Skeletal muscle cell (primary cell): Measurements from ENCODE around the gene HLCS.
A peak's percentile ranks its signal among the peaks of the same experiment; 100 is the strongest.

Experiments used
- DNase-seq: peaks from one replicate; pipeline ENCODE4 v3.0.0-alpha.2; 2010; ENCODE audit warnings: low read depth
- H3K4me3 ChIP-seq: 2 replicates; pipeline ENCODE4 v1.5.1; 2011; ENCODE audit warnings: low read depth, mild to moderate bottlenecking, control low read depth, low read length, moderate library complexity

Gene HLCS

DNA sequence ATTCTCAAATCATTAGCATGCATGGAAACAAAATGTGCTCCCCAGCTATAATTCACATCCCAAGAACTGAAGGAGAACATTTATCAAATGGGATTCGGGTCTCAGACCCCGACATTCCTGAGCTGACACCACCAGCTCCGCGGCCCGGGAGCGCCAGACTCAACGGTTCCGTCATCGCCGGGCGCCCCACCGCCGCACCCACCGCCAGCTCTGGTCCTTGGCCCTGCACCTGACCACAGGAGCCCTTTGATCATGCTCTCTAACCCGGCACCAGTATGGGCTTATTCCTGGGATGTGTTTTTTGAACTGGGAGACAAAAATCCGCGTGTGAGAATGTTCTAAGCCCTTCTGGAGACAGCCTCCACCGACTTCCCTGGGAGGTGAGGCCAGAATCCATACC, 43.6 kb downstream of the HLCS start:
- no peak overlapping the region for H3K4me3 ChIP-seq
- DNase-seq = no peak

DNA sequence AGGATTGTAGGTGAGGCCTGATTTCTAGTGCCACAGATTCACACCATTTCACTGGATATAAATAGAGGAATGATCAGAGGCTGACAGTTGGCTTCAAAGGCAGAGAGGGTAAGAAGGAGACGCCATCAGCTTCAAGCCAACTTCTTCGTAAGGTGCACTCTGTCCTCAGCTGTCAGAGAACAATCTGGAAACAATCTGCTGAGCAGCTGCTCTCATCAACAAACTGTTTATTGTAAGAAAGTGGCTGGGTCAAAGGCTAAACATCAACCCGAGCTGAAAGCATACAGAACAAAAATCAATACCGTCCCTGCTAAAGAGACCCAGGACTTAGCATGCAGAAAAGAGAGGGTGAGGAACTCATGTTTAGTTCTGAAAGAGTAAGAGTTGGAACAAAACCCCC, 48.2 kb downstream of the HLCS start:
- DNase-seq = no peak

DNA sequence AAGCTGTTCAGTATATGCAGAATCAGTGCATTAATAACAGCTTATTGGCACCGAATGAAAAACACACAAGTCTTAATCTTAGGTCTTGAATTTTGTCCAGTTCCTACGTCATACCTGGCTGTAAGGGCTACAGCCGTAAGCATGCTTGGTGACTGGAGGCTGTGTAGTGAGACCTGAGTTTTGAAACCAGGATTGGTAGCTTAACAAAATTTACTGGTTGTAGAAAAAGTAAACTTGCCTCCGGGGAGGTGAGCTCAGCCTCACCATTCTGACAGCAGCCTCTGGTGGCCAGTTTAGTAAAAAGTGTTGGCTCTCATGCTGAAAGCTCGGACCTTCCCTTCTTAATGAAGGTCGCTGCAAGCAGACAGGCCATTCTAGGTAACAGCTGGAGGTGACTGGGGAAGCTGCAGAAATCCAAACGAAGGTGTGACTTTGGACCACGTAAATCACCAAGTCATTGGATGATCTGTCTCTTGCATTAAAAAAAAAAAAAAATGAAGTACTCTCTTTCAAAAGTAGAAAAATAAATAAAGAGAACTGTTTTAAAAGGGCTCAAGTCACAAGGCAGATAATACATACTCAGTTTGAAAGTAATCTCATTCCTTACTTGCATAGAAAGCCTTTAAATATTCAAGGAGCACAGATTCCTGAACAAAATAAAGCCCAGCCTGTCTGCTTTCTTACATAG, 48.9 kb downstream of the HLCS start:
- DNase-seq = no peak
- H3K4me3 ChIP-seq = no peak overlapping the region

More for the DNA sequence above, 48.2 kb downstream of the HLCS start:
- no peak overlapping the region for H3K4me3 ChIP-seq

DNA sequence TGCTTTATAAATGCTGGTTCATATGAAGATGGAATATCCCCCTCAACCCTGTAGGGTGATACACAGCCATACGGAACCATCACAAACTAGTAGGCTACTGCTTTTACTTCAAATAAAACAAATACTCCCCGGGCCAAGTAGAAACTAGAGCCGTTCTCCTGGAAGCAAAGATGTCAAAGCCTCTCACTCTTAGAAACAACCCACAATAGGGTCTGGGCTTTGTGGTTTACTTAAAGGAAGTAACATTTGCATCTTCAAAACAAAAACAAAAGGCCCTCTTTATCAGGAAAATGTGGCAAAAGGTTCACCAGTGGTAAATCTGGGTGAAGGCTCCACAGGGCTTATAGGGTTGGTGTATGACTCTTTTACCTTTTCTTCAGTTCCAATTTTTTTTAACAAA, 49.8 kb downstream of the HLCS start:
- DNase-seq = no peak
- no peak overlapping the region for H3K4me3 ChIP-seq

DNA sequence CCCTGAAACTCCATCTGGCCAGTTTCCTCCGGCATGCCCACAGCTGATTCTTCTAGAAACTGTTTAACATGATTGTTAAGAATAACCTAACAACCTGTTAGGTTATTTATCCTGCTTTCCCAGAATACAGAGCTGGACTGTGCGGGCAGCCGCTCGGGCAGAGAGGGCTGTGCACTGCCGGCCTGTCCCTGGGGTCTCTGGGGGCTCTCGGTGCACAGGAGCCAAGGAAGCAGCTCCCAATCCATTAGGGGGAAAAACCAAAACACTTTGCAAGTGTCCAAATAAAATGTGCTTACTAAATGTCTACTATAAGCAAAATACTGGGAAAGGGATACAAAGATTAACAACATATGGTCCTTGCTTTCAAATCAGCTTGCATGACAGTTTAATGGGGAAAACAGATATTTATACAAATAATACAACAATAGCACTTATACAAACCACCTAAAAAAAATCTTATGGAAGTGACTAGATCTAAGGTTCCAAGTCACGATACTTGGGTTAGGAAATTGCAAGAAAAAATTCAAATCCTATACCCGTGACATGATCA, 50.7 kb downstream of the HLCS start:
- DNase-seq = no peak
- no peak overlapping the region for H3K4me3 ChIP-seq

DNA sequence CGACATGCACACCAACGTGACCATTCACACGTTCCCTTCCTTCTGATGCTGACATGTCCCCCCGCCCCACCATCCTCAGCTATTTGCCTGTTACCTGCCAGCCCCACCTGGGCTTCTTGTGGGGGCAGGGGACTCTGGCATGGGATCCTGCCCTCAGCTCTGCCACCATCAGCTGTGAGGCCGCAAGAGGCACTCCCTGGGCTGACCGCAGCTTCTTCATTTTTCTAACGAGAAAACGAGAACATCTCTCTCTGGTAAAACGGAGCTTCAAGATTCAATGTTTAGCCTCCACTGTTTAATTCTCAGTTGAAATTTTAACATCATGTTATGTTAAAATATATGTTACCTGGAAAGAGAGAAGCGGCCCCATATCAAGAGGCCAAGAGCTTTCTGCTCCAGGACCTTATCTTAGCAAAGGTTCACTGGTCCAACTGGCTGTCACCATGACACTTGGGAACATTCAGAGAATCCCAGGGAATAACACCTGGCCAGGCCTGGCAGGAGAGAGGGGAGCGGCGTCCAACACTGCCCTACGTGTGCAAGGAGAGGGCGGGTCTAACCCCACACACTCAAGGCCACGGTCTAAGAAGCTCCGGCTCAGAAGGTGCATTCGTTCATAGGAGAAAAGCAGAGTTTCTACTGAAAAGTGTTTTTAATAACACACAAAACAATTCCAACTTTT, 51.3 kb downstream of the HLCS start:
- DNase-seq = no peak
- no peak overlapping the region for H3K4me3 ChIP-seq

DNA sequence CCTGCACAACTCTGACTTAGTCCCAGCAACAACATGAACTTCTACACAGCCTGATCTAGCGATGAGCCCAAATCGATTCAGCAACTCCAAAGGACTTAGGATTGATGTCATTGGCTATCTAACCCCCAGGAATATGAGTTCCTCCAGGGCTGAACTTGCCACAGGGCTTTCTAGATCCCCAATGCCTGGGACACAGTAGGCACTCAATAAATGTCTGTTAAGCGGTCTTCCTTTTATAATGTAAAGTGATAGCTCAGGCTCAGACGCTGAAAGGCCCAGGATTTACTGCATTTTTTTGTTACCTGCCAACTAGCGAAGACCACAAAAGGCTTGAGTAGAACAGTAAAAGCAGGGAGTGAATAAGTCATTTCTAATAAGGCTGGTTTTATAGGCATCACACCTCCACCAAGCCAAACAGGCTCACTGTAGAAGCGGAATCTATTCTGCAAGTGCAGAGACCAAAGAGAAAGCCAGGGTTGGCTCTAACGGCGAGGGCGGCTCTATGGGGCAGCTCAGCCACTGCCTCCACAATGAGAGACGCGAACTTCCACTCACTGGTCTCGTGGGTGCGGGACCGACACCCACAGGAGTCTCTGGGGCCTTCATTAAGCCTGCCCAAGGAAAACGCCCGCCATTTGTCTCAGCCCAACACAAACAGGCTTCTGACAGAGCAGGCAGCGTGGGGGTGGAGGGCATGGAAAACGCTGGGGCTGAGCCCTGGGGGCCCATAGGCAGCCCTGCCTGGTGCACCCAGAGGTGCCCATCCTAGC, 52.0 kb downstream of the HLCS start:
- no peak overlapping the region for H3K4me3 ChIP-seq

DNA sequence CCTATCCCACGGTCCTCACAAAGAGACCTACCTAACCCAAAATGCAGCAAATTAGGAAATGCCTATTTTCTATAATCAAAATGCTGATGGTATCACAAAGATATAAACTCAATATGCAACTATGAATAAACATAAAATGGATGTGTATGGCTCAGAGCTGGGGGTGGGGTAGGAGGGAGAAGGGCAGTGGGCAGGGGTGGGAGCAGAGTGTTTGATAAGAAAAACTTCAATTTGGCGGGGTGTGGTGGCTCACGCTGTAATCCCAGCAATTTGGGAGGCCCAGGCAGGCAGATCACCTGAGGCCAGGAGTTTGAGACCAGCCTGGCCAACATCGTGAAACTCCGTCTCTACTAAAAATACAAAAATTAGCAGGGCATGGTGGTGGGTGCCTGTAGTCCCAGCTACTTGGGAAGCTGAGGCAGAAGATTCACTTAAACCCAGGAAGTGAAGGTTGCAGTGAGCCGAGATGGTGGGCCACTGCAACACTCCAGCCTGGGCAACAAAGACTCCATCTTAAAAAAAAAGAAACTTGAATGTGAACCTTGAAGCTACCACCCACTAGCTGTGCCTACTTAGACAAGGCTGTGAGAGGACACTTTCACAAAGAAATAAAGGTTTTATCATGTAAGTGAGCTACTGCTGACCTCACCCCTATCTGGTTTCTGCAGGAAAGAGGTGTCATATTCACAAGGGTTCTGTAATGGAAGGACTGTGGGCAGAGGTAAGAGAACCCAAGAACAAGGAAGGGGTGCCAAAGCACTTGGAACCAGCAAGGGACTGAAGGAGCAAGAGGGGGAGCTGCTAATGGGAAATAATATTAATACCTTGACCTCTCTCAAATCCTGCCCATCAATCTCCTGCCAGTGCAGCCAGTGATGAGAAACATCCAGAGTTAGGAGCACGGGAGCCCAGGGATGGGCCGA, 53.0 kb downstream of the HLCS start:
- DNase-seq = no peak
- no peak overlapping the region for H3K4me3 ChIP-seq

More for the DNA sequence above, 52.0 kb downstream of the HLCS start:
- DNase-seq = no peak

DNA sequence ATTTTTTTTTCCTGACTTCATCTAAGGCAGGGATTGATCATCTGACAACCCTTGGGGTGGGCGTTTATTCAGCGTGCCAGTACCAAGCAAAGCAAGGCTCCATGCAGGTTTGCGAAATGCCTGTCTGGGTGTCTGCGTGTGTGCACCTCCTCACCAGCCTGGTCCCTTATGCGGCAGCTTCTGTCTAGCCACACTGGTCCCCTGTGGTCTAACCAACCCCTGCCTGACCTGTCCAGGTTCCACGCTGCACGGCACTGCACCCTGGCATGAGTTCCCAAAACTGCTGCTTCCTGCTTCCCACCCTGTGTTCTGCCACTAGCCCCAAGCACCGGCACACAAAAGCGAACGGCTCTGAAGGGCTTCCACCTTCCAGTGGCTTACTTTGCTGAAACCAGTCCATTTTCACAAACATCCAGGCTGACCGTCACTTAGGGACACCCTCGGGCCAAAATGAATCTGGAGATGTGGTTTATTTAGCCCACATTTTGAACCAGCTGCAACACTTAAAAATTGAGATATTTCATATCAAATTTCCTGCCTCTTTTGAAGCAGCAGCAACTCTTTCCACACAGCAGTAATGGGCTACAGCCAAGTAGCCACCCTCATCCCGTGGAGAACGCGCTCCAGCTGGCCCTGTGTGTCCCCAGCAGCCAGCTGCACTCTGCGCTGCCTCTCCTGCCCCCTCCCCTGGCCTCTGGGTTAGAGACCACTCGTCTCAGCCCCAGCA, 55.7 kb downstream of the HLCS start:
- peak; percentile 53 for DNase-seq

DNA sequence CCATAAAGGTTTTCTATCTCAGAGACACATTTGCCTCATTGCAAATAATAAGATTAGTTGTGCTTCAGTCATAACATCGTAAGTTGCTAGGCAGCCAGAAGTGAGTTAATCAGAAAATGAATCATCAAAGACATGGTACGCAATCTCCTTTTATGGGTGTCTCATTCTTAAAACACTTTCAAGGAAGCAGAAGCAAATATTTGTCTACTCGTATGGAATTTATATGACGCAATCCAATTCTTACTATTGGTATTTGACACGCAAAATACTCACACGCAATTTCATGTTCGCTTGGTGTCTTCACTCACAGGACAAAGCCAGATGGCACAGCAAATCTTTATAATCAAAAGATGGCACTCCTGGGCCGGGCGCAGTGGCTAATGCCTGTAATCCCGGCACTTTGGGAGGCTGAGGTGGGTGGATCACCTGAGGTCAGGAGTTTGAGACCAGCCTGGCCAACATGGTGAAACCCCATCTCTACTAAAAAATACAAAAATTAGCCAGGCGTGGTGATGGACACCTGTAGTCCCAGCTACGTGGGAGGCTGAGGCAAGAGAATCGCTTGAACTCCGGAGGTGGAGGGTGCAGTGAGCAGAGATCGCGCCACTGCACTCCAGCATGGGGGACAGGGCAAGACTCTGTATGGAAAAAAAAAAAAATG, 56.4 kb downstream of the HLCS start:
- peak; percentile 92 for DNase-seq
- no peak overlapping the region for H3K4me3 ChIP-seq

More for the DNA sequence above, 55.7 kb downstream of the HLCS start:
- H3K4me3 ChIP-seq = no peak overlapping the region

DNA sequence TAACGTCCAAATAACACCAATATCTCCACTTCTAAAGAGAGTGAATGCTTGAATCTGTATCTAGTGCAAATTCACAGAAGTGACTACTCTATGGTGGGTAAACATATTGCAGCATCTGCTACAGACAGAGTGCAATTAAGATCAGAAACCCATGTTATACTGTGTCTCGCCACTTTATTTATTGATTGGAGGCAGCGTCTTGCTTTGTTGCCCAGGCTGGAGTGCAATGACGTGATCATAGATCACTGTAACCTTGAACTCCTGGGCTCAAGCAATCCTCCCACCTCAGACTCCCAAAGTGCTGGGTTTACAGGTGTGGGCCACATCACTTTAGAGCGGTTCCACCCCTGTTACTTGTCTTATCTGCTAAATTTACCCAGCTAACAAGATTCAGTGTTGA, 57.0 kb downstream of the HLCS start:
- no peak for DNase-seq
- H3K4me3 ChIP-seq = no peak overlapping the region

DNA sequence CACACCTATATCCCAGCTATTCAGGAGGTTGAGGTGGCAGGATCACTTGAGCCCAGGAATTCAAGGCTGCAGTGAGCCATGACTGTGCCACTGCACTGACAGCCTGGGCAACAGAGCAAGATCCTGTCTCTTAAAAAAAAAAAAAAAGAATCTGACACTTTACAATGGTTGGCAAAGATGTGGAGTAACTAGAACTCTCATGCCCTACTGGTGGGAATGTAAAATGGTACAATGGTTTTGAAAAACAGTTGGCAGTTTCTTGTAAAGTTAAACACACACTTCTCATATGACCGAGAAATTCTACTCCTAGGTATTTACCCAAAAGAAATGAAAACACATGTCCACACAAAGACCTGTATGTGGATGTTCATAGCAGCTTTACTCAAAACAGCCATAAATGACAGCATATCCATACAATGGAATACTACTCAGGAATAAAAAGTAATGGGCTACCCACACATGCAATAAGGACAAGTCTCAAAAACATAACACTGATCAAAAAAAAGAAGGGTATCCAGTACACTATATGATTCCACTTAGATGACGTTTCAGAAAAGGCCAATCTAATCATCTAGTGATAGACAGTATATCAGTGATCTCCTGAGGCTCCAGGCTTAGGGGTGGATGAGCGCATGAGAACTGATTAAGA, 58.1 kb downstream of the HLCS start:
- DNase-seq = no peak

DNA sequence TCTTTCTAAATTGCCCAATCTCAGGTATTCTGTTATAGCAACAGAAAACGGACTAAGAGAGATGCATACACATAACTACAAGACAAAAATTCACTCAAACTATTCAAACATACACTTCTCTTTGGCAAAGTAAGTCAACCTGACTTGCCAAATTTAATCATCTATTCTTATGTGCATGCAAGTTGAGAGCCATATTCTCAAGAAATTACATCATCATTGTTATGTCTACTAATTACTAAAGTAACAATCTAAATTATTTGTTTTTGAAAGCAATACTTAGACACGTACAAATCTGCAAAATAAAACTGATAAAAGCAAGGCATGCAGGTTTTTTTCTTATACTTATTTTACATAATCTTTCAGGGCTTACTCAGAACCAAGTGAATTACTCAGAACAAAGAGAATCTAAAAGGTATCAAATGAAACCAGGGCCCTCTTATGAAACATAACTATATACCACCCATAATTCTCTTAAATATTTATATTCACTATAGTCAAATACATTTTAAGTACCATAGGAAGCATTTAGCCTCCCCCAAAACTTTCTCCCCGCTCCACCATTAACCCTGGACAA, 62.3 kb downstream of the HLCS start:
- H3K4me3 ChIP-seq = no peak overlapping the region
- DNase-seq = no peak

More for the DNA sequence above, 58.1 kb downstream of the HLCS start:
- no peak overlapping the region for H3K4me3 ChIP-seq

DNA sequence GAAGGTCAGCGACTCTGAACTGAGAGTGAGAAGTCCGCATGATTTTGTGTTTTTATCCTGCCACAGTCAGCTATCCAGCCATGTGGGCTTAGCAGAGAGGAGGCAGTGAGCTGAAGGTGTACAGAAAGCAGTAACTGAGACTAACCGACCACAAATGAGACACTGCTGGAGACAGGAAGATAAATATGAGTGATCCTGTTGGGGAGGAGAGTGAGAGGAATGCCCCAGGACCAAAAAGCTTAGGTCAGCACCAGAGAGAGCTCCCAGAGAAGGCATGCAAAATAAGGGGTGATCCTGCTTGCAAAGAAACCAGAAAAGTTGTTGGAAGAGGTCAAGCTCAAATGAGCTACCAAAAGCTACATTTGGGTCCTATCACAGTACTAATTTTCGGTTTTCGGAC, 63.7 kb downstream of the HLCS start:
- no peak overlapping the region for H3K4me3 ChIP-seq
- no peak for DNase-seq

DNA sequence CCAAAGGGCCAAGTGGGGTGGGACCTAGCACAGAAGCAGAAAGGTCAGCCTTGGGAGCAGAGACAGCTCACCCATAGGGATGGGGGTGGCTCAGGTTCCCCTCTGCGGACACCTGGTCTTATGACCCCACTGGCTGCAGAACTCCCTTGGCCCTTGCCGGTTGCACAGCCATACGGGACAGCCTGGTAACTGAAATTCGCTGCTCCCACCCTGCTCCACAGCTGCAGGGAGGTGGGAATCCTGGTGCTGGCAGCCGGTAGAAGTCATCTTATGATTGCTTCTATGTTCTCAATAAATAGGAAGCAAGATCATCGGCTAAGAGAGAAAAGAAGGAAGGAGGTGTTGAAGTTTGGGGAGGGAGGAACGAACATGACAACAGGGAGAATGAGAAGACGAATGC, 64.1 kb downstream of the HLCS start:
- DNase-seq = no peak
- no peak overlapping the region for H3K4me3 ChIP-seq

DNA sequence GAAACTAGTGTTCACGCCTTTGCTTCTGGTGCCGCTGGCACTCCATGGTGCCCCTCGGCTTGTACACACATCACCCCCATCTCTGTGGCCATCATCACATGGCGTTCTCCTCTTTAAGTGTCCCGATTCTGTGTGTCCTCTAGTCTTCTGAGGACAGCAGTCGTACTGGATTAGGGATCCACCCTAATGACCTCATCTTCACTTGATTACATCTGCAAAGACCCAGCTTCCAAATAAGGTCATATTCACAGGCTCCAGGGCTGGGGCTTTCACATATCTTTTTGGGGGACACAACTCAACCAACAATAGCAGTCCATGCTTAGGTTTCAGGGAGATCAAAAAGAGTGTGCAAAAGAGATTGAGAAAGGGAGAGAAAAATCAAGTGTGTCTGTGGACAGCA, 64.9 kb downstream of the HLCS start:
- H3K4me3 ChIP-seq = no peak overlapping the region
- DNase-seq = no peak

DNA sequence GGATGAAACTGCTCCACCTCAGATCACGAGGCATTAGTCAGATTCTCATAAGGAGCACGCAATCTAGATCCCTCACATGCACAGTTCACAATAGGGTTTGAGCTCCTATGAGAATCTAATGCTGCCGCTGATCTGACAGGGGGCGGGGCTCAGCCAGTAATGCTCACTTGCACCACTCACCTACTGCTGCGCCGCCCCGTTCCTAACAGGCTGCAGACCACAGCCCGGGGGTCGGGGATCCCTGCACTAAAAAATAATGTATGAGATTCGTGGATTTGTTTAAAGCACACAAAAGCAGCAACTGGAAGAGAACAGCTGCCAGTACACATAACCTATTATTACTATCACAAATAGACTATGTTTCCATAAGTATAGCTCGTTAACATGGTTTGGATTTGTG, 72.9 kb downstream of the HLCS start:
- H3K4me3 ChIP-seq = no peak overlapping the region
- DNase-seq = no peak
